HEK293 (cell line): Measurements from ENCODE around the gene ARID3A.

Experiments used
- CTCF ChIA-PET: fragments of 350-600 bp; formaldehyde crosslinking; extraction: SDS; loops from one replicate; lab custom pipeline; 2021; ENCODE audit warnings: antibody characterized with exemption; lab: Yijun Ruan, JAX
- POLR2A ChIA-PET: fragments of 300-600 bp; formaldehyde crosslinking; extraction: SDS; loops from one replicate; lab custom pipeline; 2020; ENCODE audit warnings: antibody characterized with exemption, inconsistent platforms; lab: Yijun Ruan, JAX
- H3K27ac ChIP-seq: fragments of 200-500 bp; sonication (Bioruptor generic); 2 replicates; pipeline ENCODE4 v1.5.1; 2014; ENCODE audit warnings: low read depth, low read length, control low read depth, inconsistent platforms; ENCODE audit errors: extremely low read depth
- H3K36me3 ChIP-seq, 2 experiments: fragments of 200-500 bp in 1 of 2; sonication (Bioruptor generic) in 1 of 2; 1 replicate in 1 of 2; 2 replicates in 1 of 2; pipeline ENCODE4 v1.5.1; 2014 to 2017; ENCODE audit warnings: inconsistent platforms in 2 of 2, low read length in 2 of 2; ENCODE audit not compliant: control insufficient read depth in 2 of 2, insufficient read depth in 1 of 2
- H3K4me1 ChIP-seq: fragments of 200-500 bp; sonication (Bioruptor generic); 2 replicates; pipeline ENCODE4 v1.5.1; 2014; ENCODE audit warnings: mild to moderate bottlenecking, low read length, inconsistent platforms; ENCODE audit not compliant: control insufficient read depth, insufficient read depth
- H3K4me3 ChIP-seq: 2 replicates; pipeline ENCODE4 v1.5.1; 2011; ENCODE audit warnings: low read depth, mild to moderate bottlenecking, control low read depth, low read length, moderate library complexity
- H3K9me3 ChIP-seq: fragments of 200-500 bp; sonication (Bioruptor generic); 2 replicates; pipeline ENCODE4 v1.5.1; 2014; ENCODE audit warnings: low read depth, low read length, inconsistent platforms; ENCODE audit not compliant: control insufficient read depth, insufficient read depth
- BCL11A ChIP-seq: fragments of 450-650 bp; formaldehyde crosslinking; IDR thresholded peaks from 2 replicates; pipeline ENCODE4 v1.5.1; 2016; ENCODE audit warnings: low read depth, missing biosample characterization, missing genetic modification characterization
- BCL11B ChIP-seq: fragments of 450-650 bp; formaldehyde crosslinking; IDR thresholded peaks from 2 replicates; pipeline ENCODE4 v1.5.1; 2016; ENCODE audit warnings: low read depth, missing biosample characterization, missing genetic modification characterization
- GLIS1 ChIP-seq: fragments of 450-650 bp; formaldehyde crosslinking; IDR thresholded peaks from 2 replicates; pipeline ENCODE4 v1.5.1; 2016; ENCODE audit warnings: missing biosample characterization, missing genetic modification characterization
- ZBTB8A ChIP-seq: fragments of 450-650 bp; formaldehyde crosslinking; IDR thresholded peaks from 2 replicates; pipeline ENCODE4 v1.5.1; 2016; ENCODE audit warnings: missing biosample characterization, missing genetic modification characterization
- ZFHX2 ChIP-seq: fragments of 450-650 bp; formaldehyde crosslinking; conservative IDR thresholded peaks from 2 replicates; pipeline ENCODE4 v1.5.1; 2016; ENCODE audit warnings: missing biosample characterization, missing genetic modification characterization
- ZNF114 ChIP-seq: fragments of 450-650 bp; formaldehyde crosslinking; IDR thresholded peaks from 2 replicates; pipeline ENCODE4 v1.5.0; 2017; ENCODE audit warnings: missing biosample characterization, missing genetic modification characterization
- ZNF292 ChIP-seq: fragments of 450-650 bp; formaldehyde crosslinking; IDR thresholded peaks from 2 replicates; pipeline ENCODE4 v1.5.1; 2016; ENCODE audit warnings: low read depth, missing biosample characterization, missing genetic modification characterization, borderline replicate concordance
- ZNF341 ChIP-seq: fragments of 450-650 bp; formaldehyde crosslinking; IDR thresholded peaks from 2 replicates; pipeline ENCODE4; 2016; ENCODE audit warnings: low read depth, missing biosample characterization, missing genetic modification characterization
- ZNF391 ChIP-seq: fragments of 450-650 bp; formaldehyde crosslinking; IDR thresholded peaks from 2 replicates; pipeline ENCODE4 v1.5.1; 2016; ENCODE audit warnings: low read depth, missing biosample characterization, missing genetic modification characterization, borderline replicate concordance
- ZNF600 ChIP-seq: fragments of 450-650 bp; formaldehyde crosslinking; IDR thresholded peaks from 2 replicates; pipeline ENCODE4 v1.5.1; 2016; ENCODE audit warnings: missing biosample characterization, missing genetic modification characterization
- ZNF670 ChIP-seq: fragments of 450-650 bp; formaldehyde crosslinking; IDR thresholded peaks from 2 replicates; pipeline ENCODE4 v1.5.1; 2016; ENCODE audit warnings: missing biosample characterization, missing genetic modification characterization, low read depth
- ZNF677 ChIP-seq: fragments of 450-650 bp; IDR thresholded peaks from 2 replicates; pipeline ENCODE4 v1.5.0; 2018; ENCODE audit warnings: missing biosample characterization, mild to moderate bottlenecking, missing genetic modification characterization, moderate library complexity
- ZSCAN4 ChIP-seq: fragments of 450-650 bp; formaldehyde crosslinking; IDR thresholded peaks from 2 replicates; pipeline ENCODE4 v1.5.1; 2017; ENCODE audit warnings: missing biosample characterization, missing genetic modification characterization
- TF ChIP-seq, protein P1 (sequence below): fragments of 450-650 bp; formaldehyde crosslinking; IDR thresholded peaks from 2 replicates; pipeline ENCODE4 v1.5.1; 2016; ENCODE audit warnings: missing biosample characterization, missing genetic modification characterization
- TF ChIP-seq, protein P2 (sequence below): fragments of 450-650 bp; formaldehyde crosslinking; IDR thresholded peaks from 2 replicates; pipeline ENCODE4 v1.5.1; 2016; ENCODE audit warnings: missing biosample characterization, missing genetic modification characterization
- TF ChIP-seq, protein P3 (sequence below): fragments of 450-650 bp; IDR thresholded peaks from 2 replicates; pipeline ENCODE4 v1.5.1; 2018; ENCODE audit warnings: missing biosample characterization, mild to moderate bottlenecking, missing genetic modification characterization

ARID3A gene

DNA sequence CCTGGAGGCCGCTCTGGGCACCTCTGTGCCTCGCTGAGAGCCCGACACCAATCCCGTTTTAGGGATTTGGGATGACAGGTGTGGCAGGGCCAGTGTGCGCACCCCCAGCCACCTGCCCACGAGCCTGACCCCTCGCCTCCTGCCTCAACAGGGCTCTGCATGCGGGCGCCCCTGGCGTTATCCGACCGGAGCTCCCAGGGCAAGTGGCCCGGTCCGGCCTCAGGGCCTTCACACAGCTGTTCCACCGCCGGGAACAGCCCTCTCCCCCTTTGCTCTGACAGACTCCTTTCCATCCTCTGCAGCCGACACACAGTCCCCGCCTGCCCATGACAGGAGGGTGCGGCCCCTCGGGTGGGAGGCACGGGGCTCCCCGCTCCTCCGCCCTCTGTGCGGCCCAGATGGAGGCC, 51.2 kb downstream of the ARID3A start:
- Histone ChIP-seq H3K36me3 (peaks cover 0 to 3% of the 10 kb centered on the region in 2 experiments; a peak in 1 of 3 replicates), H3K9me3 (no peaks in the 10 kb centered on the region), H3K4me1 (no peaks in the 10 kb centered on the region), H3K27ac (no peak overlapping the region), H3K4me3 (no peak overlapping the region)
- CTCF ChIA-PET = interaction anchor here (0.7 to 1.1 kb wide), 3 partner anchors 12 to 113 kb away, joined by 3 to 7 read pairs (median 3); no protein-coding TSS in a partner anchor
- TF ChIP-seq ZNF341 (tag by site-specific recombination) = peak; percentile 45
- TF ChIP-seq ZNF600 (tag by site-specific recombination) = peak; percentile 14; the same call in 1 of the 2 replicates
- TF ChIP-seq ZNF114 (tag by site-specific recombination) = no peak
- TF ChIP-seq ZBTB8A (tag by site-specific recombination) = 0 out of 2 replicates have a peak, but pooled peaks have one; percentile 8
- no peak for TF ChIP-seq ZSCAN4 (tag by site-specific recombination)
- POLR2A ChIA-PET = no interaction called here

DNA sequence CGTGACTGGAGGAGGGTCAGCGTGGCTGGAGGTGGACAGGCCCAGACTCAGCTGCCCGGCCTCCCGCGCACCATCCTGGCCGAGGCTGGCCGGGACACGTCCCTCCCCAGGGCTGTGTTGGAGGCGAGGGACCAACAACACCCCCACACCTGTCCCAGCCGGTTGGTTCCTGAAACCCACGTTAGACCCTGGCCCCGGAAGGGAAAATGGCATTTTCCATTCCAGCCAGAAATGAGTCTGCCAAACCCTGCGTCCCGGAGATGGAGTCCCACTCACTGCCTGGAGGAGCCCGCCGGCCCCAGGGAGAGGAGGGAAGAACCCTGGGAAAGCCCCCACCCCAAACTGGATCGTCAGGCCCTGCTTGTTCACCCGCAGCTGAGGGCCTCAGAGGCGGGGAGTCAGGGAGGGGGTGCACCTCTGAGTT, 53.5 kb downstream of the ARID3A start:
- Histone ChIP-seq H3K4me3 (no peak overlapping the region), H3K27ac (no peak overlapping the region), H3K36me3 (no peaks in the 10 kb centered on the region), H3K4me1 (0 out of 2 replicates have a peak, but pooled peaks cover 2% of the 10 kb centered on the region), H3K9me3 (no peaks in the 10 kb centered on the region)
- TF ChIP-seq ZNF292 (tag by site-specific recombination) = no peak
- TF ChIP-seq, protein P1, sequence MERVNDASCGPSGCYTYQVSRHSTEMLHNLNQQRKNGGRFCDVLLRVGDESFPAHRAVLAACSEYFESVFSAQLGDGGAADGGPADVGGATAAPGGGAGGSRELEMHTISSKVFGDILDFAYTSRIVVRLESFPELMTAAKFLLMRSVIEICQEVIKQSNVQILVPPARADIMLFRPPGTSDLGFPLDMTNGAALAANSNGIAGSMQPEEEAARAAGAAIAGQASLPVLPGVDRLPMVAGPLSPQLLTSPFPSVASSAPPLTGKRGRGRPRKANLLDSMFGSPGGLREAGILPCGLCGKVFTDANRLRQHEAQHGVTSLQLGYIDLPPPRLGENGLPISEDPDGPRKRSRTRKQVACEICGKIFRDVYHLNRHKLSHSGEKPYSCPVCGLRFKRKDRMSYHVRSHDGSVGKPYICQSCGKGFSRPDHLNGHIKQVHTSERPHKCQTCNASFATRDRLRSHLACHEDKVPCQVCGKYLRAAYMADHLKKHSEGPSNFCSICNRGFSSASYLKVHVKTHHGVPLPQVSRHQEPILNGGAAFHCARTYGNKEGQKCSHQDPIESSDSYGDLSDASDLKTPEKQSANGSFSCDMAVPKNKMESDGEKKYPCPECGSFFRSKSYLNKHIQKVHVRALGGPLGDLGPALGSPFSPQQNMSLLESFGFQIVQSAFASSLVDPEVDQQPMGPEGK (tag by site-specific recombination) = peak; percentile 16; the same call in 1 of the 2 replicates
- ChIA-PET POLR2A (no interaction called here), CTCF (interaction anchor here (0.6 to 1.3 kb wide), 2 partner anchors 56 to 224 kb away, joined by 3 read pairs; no protein-coding TSS in a partner anchor)

GRCh38 chr19:980133-980998, 54.5 kb downstream of the ARID3A start:
- Histone ChIP-seq H3K4me1 (peaks cover 2% of the 10 kb centered on the region; the same call in 1 of the 2 replicates), H3K9me3 (no peaks in the 10 kb centered on the region), H3K36me3 (peaks cover 0 to under 1% of the 10 kb centered on the region in 2 experiments; a peak in 1 of 3 replicates), H3K4me3 (no peak overlapping the region), H3K27ac (no peak overlapping the region)
- TF ChIP-seq, protein P2, sequence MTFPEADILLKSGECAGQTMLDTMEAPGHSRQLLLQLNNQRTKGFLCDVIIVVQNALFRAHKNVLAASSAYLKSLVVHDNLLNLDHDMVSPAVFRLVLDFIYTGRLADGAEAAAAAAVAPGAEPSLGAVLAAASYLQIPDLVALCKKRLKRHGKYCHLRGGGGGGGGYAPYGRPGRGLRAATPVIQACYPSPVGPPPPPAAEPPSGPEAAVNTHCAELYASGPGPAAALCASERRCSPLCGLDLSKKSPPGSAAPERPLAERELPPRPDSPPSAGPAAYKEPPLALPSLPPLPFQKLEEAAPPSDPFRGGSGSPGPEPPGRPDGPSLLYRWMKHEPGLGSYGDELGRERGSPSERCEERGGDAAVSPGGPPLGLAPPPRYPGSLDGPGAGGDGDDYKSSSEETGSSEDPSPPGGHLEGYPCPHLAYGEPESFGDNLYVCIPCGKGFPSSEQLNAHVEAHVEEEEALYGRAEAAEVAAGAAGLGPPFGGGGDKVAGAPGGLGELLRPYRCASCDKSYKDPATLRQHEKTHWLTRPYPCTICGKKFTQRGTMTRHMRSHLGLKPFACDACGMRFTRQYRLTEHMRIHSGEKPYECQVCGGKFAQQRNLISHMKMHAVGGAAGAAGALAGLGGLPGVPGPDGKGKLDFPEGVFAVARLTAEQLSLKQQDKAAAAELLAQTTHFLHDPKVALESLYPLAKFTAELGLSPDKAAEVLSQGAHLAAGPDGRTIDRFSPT (tag by site-specific recombination) = 0 out of 2 replicates have a peak, but pooled peaks have one; percentile 27
- TF ChIP-seq BCL11A (tag by site-specific recombination) (0 out of 2 replicates have a peak, but pooled peaks have one; percentile 23), BCL11B (tag by site-specific recombination) (peak; percentile 76), GLIS1 (tag by site-specific recombination) (peak; percentile 47; the same call in 1 of the 2 replicates), ZFHX2 (tag by site-specific recombination) (0 out of 2 replicates have a peak, but pooled peaks have one; percentile 7), ZNF670 (no peak), ZNF677 (tag by site-specific recombination) (0 out of 2 replicates have a peak, but pooled peaks have one; percentile 13), ZNF391 (tag by site-specific recombination) (no peak)
- TF ChIP-seq, protein P3, sequence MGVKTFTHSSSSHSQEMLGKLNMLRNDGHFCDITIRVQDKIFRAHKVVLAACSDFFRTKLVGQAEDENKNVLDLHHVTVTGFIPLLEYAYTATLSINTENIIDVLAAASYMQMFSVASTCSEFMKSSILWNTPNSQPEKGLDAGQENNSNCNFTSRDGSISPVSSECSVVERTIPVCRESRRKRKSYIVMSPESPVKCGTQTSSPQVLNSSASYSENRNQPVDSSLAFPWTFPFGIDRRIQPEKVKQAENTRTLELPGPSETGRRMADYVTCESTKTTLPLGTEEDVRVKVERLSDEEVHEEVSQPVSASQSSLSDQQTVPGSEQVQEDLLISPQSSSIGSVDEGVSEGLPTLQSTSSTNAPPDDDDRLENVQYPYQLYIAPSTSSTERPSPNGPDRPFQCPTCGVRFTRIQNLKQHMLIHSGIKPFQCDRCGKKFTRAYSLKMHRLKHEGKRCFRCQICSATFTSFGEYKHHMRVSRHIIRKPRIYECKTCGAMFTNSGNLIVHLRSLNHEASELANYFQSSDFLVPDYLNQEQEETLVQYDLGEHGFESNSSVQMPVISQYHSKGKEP (tag by site-specific recombination) = no peak
- ChIA-PET POLR2A (no interaction called here), CTCF (interaction anchor here (0.6 to 5.9 kb wide), 2 partner anchors 58 to 223 kb away, joined by 3 to 116 read pairs; no protein-coding TSS in a partner anchor)
